GM12892 (cell line): ENCODE data around the gene TCF4.

Source experiments
- DNase-seq: peaks from one replicate; pipeline ENCODE4 v3.0.0; 2011; ENCODE audit not compliant: insufficient read length
- FAIRE-seq: peaks from 2 replicates; lab custom pipeline; 2011; peaks lifted over from hg19 to GRCh38; lab: Jason Lieb, UNC
- POLR2A ChIP-seq: IDR thresholded peaks from 2 replicates; pipeline ENCODE4 v1.6.1; 2011; ENCODE audit warnings: low read depth, low read length, control low read depth
- POLR2AphosphoS5 ChIP-seq: IDR thresholded peaks from 2 replicates; pipeline ENCODE4 v1.6.1; 2011; ENCODE audit warnings: low read depth, low read length, control low read depth
- TAF1 ChIP-seq: IDR thresholded peaks from 2 replicates; pipeline ENCODE4 v1.6.1; 2011; ENCODE audit warnings: low read depth, mild to moderate bottlenecking, control low read depth, low read length, borderline replicate concordance

Gene TCF4

GRCh38 chr18:55353391-55353790, 234.6 kb downstream of the TCF4 start:
- FAIRE-seq (no peak), DNase-seq (no peak)
- TF ChIP-seq TAF1 (no peak), POLR2A (no peak), POLR2AphosphoS5 (no peak)

- TF ChIP-seq TAF1 = no peak
- TF ChIP-seq POLR2AphosphoS5 = no peak
- no peak for TF ChIP-seq POLR2A
- no peak for DNase-seq
- FAIRE-seq = peak; percentile 17
Observed at GRCh38 chr18:55351980-55352714, 235.8 kb downstream of the TCF4 start.

- DNase-seq (no peak), FAIRE-seq (no peak)
- TF ChIP-seq POLR2AphosphoS5 = no peak
- TF ChIP-seq POLR2A = no peak
- TF ChIP-seq TAF1 = no peak
Observed at GRCh38 chr18:55351241-55351691, 236.7 kb downstream of the TCF4 start.

GRCh38 chr18:55349685-55350084, 238.3 kb downstream of the TCF4 start:
- DNase-seq (no peak), FAIRE-seq (no peak)
- TF ChIP-seq POLR2AphosphoS5 (no peak), TAF1 (no peak), POLR2A (no peak)

- TF ChIP-seq TAF1 (no peak), POLR2A (no peak), POLR2AphosphoS5 (no peak)
- DNase-seq (no peak), FAIRE-seq (no peak)
Observed at GRCh38 chr18:55346961-55347740, 240.8 kb downstream of the TCF4 start.

GRCh38 chr18:55346387-55346786, 241.6 kb downstream of the TCF4 start:
- FAIRE-seq (no peak), DNase-seq (no peak)
- no peak for TF ChIP-seq POLR2A
- no peak for TF ChIP-seq TAF1
- no peak for TF ChIP-seq POLR2AphosphoS5

- no peak for DNase-seq
- TF ChIP-seq POLR2AphosphoS5 (no peak), POLR2A (no peak), TAF1 (no peak)
- no peak for FAIRE-seq
Observed at GRCh38 chr18:55345103-55345950, 242.7 kb downstream of the TCF4 start.

GRCh38 chr18:55343396-55344073, 244.5 kb downstream of the TCF4 start:
- FAIRE-seq = peak; percentile 53

GRCh38 chr18:55340998-55341397, 247.0 kb downstream of the TCF4 start:
- TF ChIP-seq POLR2AphosphoS5 (no peak), TAF1 (no peak), POLR2A (no peak)
- FAIRE-seq (no peak), DNase-seq (no peak)

More at GRCh38 chr18:55343396-55344073, 244.5 kb downstream of the TCF4 start:
- no peak for TF ChIP-seq POLR2A
- TF ChIP-seq TAF1 = no peak
- no peak for TF ChIP-seq POLR2AphosphoS5
- DNase-seq = no peak

- no peak for FAIRE-seq
- no peak for DNase-seq
- TF ChIP-seq TAF1 (no peak), POLR2AphosphoS5 (no peak), POLR2A (no peak)
Observed at GRCh38 chr18:55339990-55340389, 248.0 kb downstream of the TCF4 start.
